GM19467 (cell line): ENCODE measurements around the gene OLIG2.

Experiments used
- ATAC-seq: cut with Tn5 transposase; IDR thresholded peaks from one replicate; pipeline ENCODE4 v1.9.1; 2021; ENCODE audit warnings: mild to moderate bottlenecking, moderate library complexity; ENCODE audit not compliant: unreplicated experiment

The OLIG2 gene

DNA sequence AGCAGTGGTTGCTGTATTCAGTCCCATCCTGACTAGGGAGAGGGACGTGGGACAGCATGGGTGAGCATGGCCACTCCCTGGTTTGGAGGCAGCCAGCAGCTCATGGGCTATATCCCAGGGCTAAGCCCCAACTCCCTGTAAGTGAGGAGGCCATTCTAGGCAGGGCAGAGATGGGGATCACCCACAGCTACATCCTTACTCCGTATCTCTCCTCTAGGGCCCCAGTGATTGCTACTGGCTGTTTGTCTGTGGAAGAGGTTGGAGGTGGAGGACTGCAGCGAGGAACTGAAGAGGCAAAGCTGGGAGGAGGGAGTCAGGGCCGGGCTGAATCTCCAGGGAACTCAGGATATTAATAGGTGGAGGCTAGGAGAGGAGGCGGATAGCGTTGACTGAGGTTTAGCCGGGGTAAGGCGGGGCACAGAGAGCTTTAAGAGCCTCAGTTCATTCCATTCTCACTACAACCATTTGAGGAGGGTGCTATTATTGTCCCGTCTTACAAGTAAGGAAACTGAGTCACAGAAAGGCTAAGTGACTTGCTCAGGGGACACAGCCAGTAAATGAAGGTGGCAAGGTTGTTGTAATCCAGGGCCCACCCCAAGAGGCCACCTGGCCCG, 6.8 kb downstream of the OLIG2 start:
- ATAC-seq = no peak

DNA sequence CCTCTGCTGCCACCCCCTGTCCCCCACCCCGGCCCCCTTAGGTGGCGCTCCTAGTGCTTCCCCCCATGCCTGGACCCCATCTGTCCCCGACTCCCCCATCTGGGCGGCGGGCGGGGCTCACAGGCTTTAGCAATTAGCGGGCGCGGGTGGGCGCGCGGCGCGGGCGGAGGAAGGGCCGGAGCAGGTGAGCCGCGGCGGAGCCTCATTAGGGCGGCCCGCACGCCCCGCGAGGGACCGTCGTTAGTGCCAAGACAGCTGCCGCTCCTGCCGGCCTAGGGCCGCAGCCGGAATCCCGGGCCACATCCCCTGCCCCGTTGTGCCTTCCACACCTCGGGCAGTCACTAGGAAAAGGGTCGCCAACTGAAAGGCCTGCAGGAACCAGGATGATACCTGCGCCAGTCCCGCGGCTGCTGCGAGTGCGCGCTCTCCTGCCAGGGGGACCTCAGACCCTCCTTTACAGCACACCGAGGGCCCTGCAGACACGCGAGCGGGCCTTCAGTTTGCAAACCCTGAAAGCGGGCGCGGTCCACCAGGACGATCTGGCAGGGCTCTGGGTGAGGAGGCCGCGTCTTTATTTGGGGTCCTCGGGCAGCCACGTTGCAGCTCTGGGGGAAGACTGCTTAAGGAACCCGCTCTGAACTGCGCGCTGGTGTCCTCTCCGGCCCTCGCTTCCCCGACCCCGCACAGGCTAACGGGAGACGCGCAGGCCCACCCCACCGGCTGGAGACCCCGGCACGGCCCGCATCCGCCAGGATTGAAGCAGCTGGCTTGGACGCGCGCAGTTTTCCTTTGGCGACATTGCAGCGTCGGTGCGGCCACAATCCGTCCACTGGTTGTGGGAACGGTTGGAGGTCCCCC, 7.6 kb downstream of the OLIG2 start:
- no peak for ATAC-seq

DNA sequence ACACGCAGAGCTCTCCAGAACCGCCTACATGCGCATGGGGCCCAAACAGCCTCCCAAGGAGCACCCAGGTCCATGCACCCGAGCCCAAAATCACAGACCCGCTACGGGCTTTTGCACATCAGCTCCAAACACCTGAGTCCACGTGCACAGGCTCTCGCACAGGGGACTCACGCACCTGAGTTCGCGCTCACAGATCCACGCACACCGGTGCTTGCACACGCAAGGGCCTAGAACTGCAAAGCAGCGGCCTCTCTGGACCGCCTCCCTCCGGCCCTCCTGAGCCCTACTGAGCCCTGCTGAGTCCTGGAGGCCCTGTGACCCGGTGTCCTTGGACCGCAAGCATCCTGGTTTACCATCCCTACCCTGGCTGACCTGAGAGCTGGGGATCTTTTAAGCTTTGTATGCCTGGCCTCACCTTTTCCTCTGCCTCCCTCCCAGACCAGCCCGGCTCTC, 8.3 kb downstream of the OLIG2 start:
- no peak for ATAC-seq

DNA sequence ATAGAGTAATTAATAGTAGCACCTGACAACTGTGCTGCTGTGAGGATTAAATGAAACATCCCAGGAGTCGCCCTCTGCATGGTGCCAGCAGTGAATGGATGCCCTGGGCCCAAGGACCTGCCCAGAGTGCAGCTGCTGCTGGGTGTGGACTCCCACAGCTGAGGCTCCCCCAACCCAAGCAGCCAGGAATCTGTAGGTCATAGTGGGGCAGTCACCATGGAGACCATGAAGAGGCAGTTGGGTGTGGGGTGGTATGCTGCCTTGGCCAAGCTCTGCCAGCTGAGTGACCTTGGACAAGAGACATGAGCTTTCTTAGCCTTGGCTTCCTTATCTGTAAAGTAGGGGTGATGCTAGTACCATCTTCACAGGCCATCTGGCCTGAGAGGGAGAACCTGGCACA, 9.4 kb downstream of the OLIG2 start:
- no peak for ATAC-seq

DNA sequence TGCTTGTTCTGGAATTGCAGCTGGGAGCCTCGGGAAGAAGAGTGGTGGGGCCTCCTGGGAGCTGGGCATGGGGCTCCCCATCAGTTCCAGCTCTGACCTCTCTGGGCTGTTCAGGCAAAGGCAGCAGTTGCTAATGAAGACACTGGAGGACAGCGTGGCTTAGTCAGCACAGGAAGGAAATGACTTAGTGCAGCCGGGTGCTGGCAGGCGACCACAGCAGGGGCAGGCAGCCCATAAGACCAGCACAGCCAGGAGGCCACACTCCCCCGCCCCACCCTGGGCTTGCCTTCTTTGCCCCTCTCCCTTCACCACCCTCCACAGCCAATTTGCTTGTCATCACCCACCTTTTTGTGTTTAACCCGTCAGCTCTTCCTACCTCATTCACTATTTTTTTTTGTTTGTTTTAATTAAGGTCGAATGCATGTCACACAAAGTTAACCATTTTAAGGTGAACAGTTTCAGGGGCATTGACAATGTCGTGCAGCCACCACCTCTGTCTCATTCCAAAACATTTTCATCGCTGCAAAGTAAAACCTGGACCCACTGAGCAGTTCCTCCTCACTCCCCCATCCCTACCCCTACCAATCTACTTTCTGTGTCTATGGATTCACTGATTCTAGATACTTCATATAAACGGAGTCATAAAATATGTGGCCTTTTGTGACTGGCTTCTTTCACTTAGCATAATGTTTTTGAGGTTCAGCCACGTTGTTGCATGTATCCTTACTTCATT, 10.9 kb downstream of the OLIG2 start:
- no peak for ATAC-seq

DNA sequence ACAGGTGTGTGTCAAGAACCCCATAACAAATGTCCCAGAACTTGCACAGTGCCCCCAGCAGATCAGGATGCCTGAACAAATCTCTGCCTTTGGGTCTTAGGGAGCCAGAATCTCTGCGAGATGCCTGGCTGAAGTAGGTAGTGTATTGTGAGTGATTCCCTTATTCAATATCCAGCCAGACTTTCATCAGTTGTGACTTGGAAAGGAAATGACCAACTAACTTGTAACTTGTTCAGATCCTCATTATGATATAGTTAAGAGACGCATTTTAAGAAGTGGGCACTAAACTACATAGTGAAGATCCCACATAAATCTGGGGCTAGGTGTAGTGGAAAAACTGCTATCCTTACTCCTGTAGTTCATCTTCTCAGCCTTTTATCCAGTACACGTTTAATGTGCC, 11.8 kb downstream of the OLIG2 start:
- no peak for ATAC-seq

DNA sequence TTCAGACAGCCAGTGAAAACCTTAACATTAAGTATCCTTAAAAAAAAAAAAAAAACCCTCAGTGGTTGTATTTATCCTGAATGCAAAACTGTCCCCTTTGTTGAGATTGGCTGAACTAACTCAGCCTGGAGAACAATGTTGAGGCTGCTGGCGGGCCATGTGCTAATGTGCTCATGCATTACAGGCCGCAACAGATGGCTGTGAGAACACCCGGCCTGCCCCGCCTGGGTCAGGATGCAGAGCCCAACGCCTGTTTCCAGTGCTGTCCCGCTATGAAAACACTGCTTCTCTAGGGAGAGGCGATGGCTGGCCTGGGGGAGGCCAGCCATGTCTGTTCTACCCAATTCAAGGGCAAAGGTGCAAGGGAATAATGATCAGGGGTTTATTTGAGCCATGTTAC, 13.8 kb downstream of the OLIG2 start:
- ATAC-seq = no peak

DNA sequence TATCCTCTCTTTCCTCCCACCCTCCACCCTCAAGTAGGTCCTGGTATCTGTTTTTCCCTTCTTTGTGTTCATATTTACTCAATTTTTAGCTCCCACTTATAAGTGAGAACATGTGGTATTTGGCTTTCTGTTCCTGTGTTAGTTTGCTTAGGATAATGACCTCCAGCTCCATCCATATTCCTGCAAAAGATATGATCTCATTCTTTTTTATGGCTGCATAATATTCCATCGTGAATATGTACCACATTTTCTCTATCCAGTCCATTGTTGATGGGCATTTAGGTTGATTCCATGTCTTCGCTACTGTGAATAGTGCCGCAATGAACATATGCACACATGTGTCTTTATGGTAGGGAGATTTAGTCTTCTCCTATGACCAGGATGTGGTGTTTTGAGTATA, 14.5 kb downstream of the OLIG2 start:
- no peak for ATAC-seq

DNA sequence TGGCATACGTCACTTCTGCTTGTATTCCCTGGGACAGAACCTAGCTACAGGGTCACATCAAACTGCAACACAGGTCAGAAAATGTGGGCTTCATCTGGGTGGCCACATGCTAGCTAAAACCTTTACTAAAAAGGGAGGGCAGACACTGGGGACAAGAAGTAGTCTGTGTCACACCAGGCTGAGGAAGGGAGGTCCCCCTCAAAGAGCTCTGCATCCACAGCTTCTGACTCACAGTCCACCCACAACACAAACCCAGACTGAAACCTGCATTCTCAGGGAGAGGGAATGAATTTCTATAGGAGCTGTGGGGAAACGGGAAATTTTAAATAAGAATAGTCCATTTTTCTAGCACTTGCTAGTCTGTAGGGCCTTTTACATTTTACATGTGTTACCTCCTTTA, 16.2 kb downstream of the OLIG2 start:
- ATAC-seq = no peak

DNA sequence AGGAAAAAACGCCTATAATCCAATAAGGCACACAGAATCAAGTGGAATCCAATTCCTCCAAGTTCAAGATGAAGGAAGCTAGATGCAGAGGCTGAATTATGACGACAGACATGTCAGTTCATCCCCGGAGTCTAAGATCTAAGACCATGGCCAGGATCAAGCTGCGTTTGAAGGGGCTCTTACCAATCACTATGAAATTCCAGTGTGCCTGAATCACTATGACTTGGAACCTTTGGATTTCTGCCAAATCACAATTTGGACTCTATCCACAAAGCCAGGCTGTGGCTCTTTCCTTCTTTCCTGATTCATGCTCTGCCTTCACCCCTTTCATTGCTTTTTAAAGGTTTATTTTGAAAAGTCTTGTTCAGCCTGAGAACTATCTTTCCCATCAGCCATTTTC, 17.1 kb downstream of the OLIG2 start:
- ATAC-seq = no peak

DNA sequence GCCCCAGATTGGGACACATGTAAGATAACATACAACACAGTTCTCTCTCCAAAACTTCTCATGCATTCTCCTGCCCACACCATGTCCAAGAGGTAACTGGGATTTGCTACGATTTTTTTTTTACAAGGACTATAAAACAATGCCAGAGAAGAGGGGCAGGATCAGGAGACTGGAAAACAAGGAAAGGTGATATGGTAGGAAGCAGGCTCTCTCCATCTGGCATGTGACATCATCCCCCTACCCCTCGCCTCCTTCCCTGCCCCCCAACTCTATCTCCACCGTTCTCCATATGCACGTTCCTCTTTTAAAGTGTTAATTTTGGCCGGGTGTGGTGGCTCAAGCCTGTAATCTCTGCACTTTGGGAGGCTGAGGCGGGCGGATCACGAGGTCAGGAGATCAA, 20.7 kb downstream of the OLIG2 start:
- ATAC-seq = no peak

DNA sequence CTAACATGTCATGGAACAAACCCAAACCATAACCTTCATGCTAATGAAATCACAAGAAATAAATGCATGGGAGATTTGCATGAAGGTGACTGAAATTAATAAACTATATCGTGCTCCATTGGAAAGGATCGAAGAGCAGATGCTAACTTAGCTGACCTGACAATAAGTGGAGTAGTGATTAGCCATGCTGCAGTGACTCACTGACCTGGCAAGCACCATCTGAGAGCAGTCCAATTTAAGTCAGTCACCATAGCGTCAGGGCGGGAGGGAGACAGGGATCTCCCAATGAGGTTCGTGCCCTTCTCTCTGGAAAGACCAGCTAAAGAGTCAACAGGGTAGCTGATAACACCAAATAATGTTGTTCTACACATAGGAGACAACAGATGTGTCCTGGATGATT, 21.5 kb downstream of the OLIG2 start:
- ATAC-seq = no peak

DNA sequence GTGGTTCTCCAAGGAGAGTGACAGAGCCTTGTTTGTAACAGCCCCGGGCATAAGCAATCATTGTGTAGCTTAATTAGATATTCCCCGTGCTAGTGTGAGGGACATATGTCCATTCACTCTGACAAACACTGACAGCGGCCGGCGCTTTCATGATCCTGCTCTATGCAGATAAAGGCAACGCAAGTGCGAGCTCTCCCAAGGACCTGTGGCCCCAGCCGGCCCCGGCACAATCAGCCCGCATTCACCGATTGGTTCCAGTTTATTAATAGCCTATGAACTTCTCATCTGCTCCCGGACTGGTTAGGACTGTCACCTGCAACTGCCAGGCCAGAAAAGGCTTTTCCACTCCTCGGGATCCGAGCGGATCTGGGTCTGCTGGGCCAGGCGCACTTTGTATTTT, 26.2 kb downstream of the OLIG2 start:
- ATAC-seq = no peak

DNA sequence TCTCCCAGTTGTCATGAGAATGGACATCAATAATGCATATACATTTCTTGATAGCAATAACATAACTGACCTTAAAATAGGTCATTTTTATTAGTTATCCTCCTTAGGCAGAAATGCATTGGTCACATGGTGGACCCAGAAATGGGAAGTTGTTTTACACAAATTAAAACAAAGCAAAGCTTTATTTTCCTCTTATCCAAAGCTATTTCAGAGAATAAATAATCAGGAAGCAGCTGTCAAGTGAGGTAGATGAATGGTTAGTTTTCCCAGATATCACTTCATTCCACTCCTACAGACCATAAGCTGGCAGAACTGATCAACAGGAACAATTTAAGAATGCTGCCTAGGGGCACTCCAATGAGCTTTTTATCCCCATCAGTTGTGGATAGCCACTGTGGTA, 28.2 kb downstream of the OLIG2 start:
- no peak for ATAC-seq

DNA sequence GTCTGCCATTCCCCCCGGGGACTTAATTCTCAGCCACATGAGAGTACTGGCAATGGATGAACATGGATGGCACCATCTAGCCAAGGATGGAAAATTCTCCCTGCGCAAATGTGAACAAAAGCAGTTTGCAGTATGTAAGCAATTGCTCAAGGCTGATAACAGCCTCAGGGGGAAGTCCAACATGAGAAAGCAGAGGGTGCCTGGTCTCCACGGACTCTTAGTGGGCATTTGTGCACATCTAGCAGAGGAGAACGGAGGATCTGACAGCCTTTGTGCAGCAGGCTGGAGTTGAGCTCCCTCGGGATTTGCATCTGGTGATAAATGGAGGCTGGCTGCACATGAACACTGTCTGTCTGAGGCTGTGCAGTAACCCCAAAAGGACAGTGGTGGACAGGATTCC, 30.3 kb downstream of the OLIG2 start:
- no peak for ATAC-seq

DNA sequence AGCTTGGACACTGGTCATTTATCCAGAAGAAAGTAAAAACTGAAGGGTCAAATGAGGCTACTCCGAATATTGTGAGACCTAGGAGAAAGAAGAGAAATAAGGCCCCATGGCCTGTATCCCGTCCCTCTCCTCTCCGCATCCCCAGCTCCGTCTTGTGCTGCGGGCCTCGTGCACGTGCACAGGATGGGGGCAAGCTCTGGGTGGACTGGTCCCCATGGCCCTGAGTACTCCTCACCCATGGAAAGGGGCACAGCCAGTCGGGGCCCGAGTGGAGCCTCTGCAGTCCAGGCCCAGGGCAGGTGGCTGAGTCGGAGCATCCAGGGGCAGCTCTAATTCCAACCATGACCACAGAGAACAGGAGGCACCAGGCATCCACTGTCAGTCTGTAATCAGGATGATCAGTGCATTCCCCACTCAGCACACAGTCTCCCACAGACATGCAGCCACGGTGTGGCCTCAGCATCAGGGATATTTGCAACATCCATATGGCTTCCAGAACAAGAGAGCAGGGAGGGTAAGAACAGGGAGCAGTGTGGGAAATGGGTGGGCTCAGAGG, 31.7 kb downstream of the OLIG2 start:
- no peak for ATAC-seq

DNA sequence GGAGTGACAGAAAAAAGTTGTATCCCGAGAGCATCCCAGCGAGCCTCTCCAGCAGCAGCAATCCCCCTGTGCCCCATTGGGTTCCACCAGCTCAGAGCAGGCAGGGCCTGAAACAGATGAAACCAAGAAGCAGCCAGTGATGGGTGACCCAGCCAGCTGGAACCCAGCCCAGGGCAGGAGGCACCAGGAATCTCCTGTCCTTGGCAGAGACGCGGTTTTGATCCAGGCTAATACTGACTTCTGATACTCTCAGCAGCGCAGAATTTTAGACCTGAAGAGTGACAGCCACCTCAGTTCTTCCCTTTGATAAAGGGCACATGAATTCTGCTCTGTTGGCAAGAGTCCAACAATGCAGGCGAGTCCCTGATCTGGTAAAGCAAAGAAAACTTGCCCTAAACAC, 32.8 kb downstream of the OLIG2 start:
- no peak for ATAC-seq

DNA sequence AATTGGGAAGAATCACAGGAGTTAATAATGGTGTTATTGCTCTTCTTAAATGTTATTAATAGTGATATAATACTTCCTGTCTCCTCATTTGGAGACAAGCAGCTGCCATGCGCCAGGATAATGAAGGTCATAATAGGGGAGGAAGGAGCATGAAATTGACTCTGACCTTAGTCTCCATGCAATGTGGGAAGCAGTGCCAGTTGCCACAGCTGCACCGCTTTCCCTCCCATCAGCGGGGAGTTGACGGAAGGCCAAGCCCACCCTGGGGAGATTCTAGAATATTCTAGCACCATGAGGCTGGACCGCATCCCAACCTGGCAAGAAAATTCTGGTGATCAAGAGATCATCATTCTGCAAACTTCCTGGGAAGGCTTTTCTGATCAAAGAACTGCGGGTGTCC, 33.2 kb downstream of the OLIG2 start:
- no peak for ATAC-seq

DNA sequence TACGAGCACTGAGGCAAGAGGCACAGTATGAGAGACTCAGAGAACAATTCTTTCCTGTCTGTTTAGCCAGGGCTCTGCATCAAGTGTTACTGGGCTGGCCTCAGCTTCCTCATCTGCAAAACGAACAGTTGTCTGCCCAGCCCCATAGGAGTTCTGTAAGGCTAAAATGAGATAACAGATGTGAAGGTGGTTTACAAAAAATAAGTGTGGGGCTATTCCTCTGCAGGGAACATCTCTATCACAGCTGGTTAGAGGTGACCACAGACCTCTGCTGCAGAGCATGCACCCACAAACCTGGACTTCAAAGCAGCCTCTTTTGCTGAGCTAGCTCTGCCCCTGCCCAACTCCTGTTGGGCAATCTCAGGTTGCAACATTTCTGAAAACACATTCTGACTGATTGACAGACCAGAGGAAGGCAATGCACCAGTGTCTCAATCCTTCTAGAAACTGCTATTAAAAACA, 33.7 kb downstream of the OLIG2 start:
- ATAC-seq = no peak

DNA sequence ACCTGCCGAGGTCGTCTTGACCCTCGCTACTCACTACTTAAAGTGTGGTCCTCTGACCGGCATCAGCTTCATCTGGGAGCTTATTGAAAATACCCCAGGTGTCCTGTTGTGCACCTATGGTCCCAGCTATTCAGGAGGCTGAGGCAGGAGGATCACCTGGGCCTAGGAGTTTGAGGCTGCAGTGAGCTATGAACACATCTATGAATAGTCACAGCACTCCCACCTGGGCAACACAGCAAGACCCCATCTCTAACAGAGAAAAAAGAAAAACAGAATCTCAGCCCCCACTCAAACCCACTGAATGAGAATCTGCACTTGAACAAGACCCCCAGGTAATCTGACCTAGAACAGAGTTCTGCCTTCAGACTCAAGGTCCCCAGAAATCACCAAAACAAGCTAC, 35.5 kb downstream of the OLIG2 start:
- no peak for ATAC-seq

DNA sequence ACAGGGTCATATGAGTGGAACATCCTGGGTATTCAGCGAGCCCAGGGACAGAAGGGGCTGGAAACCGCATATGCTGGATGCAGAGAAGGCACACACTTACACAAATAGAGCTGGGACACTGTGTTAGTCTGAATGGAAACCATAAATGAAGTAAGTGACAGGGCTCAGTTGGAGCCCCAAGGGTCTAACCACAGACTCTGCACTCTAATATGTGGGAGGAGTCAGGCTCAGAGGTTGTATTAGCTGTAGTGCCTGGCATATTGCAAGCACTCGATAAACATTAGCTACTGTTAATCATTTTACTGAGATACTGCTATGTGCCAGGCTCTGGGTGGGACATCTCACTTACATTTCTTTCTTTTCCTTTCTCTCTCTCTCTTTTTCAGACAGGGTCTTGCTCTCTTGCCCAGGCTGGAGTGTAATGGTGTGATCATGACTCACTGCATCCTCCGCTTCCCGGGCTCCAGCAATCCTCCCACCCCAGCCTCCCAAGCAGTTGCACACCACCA, 37.7 kb downstream of the OLIG2 start:
- no peak for ATAC-seq
